Panc1 (cell line): ENCODE data around the gene KRTAP12-3.

Source experiments
- CTCF ChIP-seq: fragments of 450-650 bp; IDR thresholded peaks from 2 replicates; pipeline ENCODE4 v1.5.1; 2017; ENCODE audit warnings: mild to moderate bottlenecking
- POLR2AphosphoS5 ChIP-seq: IDR thresholded peaks from 2 replicates; pipeline ENCODE4 v1.6.1; 2012; ENCODE audit warnings: mild to moderate bottlenecking, low read depth, low read length, moderate library complexity
- REST ChIP-seq, 2 experiments: IDR thresholded peaks; 2 replicates each; pipeline ENCODE4 v1.6.1; 2011 to 2012; ENCODE audit warnings: low read depth in 2 of 2, control low read depth in 1 of 2, low read length in 1 of 2, mild to moderate bottlenecking in 1 of 2, moderate library complexity in 1 of 2; ENCODE audit not compliant: insufficient read depth in 1 of 2
- SIN3A ChIP-seq: IDR thresholded peaks from 2 replicates; pipeline ENCODE4 v1.6.1; 2012; ENCODE audit warnings: low read depth, mild to moderate bottlenecking, low read length, moderate library complexity, borderline replicate concordance; ENCODE audit not compliant: insufficient read depth

- TF ChIP-seq CTCF (no peak), REST (IDR thresholded peaks at IDR 0.05; ENCODE audit: insufficient read depth in 1 of 2, low read depth in 2 of 2, low read length in 1 of 2) (no peak), SIN3A (no peak), POLR2AphosphoS5 (no peak)
Measured at GRCh38 chr21:44632067-44632466, 25.7 kb upstream of the KRTAP12-3 start.
